DMS 273 treated with DMSO at 0.1 percent for 48 hours (cell line): ENCODE results near the gene GSTA3.
"Not testable (repeated sequence)": the region's sequence is repeated elsewhere in the genome, so short reads cannot be mapped to it uniquely, and the experiment has no call there.

Experiments
- DNase-seq: peaks from one replicate; lab custom pipeline; 2025; lab: John Stamatoyannopoulos, UW

The GSTA3 gene

DNA sequence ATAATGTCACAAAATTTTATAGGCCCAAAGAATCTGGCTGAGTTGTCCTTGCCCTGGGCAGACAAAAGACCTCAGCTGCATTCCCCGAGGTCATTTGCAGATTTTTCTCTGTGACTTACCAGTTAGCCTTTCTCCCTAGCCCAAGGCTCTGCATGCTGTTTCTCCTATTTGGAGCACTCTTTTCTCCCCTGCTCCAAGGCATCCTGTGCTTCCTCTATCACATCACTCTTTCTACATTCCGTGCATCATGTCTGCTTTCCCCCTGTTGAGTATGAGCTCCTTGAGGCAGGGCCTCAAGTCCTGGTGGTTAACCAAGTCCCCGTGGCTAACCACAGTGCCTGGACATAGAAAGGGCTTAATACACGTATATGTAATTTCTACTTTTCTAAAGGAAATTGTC, 593 bp upstream of the GSTA3 start:
- DNase-seq, result no peak

DNA sequence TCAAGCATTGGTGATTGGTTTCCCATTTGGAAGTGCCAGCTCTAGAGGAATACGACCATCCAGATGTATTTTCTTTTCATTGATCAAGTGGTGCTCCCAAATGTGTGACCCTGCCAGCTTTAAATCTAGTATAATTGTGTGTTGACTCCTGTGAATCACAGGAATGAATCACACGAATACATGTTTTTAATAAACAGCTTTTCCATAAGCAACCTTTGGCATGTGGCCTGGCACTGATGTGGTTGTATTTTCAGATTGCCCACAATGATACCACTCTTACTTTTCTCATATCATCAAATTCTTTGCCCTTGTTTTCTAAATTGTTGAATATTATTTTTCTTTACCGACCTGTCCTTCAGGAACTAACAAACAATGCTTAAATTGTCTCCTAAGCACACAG, 367 bp downstream of the GSTA3 start:
- DNase-seq, result no peak

DNA sequence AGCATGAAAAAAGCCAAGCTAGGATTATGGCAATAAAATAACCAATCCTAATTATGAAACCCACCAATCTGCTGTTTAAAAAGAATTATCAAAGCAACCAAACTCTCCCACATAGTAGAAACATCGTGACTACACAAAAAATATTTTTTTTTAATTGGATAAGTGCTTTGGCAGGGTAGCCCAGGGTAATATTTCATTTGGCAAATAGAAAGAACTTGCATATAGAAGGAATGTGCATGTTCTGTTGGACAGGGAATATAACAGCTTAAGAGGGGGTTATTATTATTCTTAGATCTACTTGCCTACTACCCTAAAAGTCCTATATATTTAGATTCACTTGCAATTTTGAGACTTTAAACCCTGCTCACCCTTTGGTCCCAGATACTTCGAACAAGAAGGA, 972 bp downstream of the GSTA3 start:
- DNase-seq, result no peak

DNA sequence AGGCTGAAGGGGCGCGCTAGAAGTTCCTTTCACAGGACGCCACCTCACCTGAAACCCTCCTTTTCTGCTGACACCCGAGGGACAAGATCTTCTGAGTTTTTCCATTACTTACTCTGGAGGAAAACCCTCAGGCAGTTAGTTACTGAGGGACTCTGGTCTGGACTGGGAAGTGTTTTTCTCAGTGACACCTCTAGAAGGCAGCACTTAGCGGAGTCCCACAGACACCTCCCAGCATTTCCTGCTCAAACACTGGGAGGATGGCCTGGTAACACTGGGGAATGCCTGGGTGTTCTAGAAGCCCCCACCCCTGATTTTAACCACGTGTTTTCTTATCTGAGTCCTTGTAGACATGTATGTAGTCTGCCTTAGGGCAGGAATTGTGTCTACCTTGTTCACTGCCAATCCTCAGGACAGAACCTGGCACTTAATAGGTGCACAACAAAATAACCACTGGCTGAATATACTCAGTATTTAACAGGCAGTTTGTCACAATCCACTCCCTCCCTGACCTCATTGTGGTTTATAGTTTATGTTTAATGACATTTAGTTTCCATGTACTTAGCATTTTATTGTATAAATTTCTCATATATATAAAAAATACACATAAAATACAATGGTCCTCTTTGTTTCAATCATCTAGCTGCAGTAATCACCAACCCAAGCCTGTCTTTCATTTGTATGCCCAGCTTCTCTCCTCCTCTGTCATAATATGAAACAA, 4.8 kb downstream of the GSTA3 start:
- DNase-seq, result no peak

DNA sequence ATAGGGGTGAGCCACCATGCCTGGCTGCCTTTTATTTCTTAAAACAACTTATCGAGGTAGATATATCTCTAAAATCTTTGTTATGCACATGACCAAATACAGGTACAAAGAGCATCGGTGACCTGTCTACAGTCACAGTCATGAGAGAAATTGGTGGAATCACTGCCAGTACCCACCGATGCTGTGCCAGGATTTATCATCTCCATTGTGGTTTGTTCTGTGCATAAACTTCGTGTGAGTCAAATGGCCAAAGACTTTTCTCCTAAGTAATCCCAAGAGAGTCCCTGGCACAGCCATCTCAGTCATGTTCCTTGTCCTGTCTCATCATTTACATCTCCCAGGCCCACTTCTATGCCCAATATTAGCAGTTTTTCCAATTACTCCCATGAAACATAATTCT, 9.0 kb downstream of the GSTA3 start:
- no peak for DNase-seq

DNA sequence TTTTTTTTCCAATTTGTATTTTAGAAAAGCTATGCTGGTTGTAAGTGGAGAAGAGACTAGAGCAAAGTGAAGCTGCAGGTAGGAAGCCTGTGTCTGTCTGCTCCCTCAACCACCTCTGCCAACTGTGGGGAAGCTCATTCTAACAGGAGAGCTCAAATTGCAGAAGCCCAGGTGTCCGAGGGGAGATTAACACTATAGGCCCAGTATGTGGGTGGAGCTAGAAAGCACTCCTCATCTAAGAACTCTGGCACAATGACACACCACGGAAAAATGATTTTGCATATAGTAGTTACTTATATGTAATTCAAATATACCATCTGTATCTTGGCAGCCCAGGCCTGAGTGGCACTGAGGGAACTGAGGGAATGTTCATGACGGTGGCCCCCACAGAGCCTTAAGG, 13.7 kb downstream of the GSTA3 start:
- not testable (repeated sequence) for DNase-seq

DNA sequence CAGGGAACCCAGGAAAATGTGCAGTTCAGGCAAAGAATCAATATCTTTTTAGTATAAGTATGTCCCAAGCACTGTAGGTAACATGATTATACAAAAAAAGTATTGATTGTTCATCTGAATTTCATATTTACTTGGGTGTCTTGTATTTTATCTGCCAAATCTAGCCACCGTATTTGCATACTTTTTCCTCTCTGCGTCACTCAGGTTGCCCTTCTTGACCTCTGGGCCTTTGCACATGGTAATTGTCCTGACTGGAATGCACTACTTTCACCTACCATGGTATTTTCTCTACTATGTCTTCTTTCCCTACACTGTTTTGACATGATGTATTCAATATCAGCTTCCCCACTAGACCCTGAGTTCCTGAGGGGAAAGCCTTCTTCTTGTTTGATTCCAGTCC, 15.2 kb downstream of the GSTA3 start:
- no peak for DNase-seq

DNA sequence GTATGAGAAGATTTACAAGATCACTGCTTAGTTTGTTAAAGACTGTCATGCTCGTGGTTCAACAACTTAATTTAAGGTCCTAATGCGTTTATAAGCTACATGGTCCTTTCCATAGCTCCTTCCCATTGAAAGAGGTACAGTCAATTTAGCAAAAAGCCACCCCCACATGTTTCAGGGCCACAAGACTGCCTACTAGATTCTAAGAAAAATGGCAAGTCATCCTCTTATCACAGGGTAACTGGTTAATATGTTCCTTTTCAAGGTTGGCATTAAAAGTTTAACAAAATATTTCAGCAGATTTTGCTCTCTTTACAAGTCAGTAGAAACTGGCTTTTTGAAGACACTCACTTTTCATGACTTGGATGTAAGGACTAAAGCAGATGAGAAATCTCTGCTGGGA, 15.7 kb downstream of the GSTA3 start:
- no peak for DNase-seq

DNA sequence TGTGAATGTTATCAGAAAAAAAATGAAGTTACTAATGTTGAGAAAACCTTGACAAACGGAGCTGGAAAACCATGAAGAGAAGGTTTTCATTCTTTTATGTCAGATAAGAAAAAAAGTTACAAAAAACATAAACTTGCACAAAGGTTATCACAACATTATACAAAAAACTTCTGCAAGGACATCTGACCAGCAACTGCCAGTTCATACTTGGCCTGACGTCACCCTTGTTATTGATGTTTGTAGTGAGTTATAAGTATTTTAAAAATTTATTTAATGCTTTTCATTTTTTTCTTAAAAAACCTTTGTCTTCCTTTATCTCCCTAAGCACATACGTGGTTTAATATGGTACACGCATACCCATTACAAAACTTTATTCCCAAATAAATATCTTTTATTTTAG, 16.3 kb downstream of the GSTA3 start:
- no peak for DNase-seq

DNA sequence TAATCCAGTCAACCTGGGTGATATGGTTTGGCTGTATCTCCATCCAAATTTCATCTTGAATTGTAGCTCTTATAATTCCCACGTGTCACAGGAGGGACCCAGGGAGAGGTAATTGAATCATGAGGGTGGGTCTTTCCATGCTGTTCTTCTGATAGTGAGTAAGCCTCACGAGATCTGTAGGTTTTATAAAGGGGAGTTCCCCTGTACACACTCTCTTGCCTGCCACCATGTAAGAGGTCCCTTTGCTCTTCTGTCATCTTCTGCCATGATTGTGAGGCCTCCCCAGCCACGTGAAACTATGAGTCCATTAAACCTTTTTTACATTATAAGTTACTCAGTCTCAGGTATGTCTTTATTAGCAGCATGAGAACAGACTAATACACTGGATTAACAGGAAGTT, 19.5 kb downstream of the GSTA3 start:
- DNase-seq, result no peak

DNA sequence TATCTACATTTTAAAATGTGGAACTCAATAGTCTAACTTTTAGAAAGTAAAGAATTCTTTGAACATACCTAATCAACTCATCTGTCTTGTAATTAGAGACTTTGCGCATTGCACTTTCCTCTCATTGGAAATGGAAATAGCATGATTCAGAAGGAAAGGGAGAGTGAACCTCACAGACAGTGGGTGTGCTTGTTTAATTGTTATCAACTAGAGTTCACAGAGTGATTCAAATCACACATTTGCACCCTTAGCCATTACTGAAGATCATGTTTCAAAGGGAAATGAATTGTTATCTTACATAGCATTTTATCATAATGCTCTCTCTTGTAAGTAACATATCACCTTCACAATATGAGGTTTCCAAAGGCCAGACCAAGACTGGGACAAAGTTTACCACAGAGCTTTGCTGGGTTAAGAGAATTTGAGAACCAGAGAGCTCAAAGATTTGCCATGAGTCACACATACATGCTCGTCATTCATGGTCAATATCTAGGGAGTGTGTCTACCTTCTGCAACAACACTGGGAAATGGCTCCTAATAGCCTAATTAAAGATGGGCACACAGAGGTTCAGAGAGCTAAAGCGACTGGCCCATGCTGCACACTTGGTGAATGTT, 21.5 kb downstream of the GSTA3 start:
- DNase-seq, result no peak

DNA sequence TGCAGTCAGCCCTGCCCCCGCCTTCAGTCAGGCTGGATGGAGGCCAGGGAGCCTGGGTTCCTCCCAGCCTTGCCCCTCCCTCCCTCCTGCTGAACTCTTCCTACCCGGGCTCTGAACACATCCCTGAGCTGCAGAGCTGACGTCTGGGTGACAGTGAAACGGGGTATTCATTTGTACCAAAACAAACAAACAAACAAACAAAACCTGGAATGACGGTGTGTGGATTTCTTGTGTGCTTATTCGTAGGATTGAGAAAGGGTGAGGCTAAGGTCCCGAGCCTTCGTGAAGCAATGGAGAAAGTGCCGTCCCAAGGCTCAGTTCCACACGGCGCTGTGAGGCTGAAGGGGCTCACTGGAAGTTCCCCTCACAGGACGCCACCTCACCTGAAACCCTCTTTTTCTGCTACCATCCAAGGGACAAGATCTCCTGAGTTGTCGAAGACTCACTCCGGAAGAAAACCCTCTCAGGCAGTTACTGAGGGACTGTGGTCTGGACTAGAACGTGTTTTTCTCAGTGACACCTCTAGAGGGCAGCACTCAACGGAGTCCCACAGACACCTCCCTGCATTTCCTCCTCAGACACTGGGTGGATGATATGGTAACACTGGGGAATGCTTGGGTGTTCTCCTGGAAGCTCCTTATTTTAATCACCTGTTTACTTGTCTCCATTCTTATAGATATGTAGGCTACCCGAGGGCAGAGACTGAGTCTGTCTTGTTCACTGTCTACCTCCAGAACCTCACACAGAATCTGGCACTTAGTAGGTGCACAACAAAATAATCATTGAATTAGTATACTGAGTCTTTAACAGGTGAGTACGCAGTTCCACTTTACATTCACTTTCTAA, 27.3 kb downstream of the GSTA3 start:
- peak; percentile 57 for DNase-seq

DNA sequence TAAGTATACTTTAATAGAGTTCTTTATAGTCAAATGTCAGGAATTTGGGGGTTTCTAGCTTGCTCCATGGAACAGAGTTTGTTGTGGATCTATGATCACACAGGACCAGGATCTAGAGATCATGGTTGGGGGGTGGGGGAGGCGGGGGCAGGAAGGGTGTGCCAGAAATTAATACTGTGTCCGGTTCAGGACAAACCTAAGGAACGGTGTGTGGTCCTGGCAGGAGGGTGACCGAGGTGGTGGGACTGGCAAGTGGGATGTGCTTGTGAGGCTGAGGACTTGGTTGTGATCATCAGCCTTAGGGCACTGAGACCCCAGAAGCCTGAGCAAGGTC, 27.9 kb downstream of the GSTA3 start:
- DNase-seq, result no peak

DNA sequence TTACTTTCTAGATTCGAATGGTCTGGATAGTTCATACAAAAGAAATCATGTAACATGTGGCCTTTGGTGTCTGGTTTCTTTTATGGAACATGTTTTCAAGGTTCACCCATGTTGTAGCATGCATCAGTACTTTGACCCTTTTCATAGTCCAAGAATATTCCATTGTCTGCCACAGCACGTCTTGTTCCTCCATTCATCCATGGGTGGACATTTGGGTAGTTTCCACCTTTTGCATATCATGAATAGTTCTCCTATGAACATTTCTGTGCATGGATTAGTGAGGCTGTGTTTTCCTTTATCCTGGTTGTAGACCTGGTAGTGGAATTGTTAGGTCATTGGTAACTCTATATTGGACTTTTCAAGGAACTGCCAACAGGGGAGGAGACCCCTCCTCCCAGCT, 31.7 kb downstream of the GSTA3 start:
- DNase-seq, result no peak

DNA sequence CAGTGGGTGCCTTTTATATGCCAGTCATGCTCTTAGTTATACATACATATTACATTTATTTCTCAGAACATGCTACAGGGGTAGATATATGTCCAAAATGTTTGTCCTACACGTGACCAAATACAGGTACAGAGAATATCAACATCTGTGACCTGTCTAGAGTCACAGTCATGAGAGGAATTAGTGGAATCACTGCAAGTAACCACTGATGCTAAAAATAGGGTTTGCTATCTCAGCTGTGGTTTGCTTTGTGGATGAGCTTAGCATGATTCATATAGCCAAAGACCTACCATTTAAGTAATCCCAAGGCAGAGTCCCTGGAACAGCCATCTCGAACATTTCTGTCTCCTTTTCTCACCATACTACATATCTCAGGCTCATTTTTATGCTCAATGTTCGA, 32.3 kb downstream of the GSTA3 start:
- no peak for DNase-seq

DNA sequence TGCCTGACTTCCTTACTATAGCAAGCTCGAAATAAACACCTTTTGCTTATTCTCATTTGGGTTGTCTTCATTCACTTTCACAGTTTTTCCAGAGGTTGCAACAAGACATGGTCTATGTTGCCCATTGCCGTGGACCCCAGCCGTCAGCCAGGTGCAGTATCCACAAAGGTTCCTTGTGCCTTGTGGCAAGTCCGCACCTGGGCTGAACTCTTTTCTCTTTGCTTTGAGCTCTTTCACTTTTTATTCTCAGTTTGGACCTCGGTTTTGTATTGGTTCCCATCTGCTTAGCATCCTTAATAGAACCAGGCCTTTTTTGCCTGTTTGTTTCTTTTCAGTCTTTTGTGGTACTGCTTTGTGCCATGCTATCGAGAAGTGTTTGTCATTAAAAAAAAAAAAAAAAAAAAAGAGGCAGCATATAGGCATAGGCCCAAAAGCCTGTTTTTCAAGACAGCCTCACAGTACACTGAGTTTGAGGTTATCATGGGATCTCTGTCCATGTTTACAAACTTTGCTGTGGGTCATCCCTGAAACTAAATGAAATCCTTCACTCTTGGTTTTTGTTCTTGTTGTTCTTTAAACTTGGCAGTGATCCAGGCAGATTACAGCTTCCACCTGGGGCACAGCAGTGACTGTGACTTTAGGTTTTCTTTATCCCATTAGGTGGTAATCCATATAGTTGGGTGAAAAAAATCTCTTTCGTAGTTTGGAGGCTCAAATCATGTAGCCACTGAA, 33.3 kb downstream of the GSTA3 start:
- no peak for DNase-seq

DNA sequence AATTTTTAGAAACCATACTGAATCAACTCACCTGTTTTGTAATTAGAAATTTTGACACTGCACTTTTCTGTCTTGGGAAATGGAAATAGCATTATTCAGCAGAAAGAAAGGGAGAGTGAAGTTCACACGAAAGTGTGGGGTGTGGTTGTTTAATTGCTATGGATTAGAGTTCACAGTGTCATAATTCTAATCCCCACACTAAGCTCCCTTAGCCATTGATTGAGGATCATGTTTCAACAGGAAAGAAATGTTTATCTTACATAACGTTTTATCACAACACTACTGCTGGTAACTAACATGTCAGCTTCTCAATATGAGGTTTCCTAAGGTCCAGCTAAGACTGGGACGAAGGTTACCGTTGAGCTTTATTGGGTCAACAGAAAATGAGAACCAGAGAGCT, 37.5 kb downstream of the GSTA3 start:
- DNase-seq, result no peak

DNA sequence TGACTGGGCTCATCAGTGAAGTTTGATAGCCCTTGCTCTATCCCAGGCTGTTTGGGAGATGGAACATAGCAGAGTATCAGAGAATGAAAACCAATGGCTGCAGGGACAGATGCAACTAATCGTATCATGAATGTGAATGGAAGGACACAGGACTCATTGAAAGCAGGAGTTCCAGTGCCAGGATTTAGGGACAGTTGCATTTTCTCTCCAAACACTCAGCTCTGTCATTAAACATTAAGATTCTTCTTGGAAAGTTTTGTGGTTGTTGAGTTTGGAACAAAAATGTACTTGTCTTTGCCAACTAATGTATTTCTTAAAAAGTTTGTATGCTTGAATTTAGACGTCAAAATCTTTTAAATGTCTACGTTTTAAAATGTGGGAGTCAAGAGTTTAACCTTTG, 37.9 kb downstream of the GSTA3 start:
- DNase-seq, result no peak

DNA sequence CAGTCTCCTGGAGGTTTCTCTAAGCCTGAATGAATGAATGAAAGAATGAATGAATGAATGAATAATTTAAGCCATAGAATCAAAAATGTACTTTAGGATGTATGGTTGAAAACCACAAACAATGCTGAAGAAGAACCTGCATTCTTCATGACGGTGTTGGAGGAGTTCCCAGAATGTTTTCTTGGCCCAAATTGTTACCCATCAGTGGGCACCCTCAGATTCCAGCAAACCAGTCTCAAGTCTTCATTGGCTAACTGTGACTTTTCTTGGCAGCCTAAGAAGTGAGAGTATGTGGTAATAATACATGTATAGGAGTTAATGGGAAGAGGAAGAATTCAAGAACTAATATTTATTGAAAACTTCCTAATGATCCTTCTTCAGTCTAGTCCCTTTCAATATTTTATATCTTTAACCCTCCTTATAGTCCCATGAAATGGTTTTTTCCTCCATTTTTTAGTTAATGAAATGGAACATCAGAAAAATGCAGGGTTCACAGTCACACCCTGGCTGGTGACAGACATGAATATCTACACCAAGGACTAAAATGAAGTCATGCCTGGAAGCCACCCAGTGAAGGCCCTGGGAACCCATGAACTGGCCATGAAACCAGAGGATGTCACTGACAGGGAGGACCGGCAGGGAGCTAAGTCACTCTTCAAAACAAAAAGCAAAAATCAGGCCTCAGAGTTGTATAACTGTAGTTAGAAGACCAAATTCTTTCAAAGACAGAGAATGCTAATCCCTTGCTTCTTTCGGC, 39.0 kb downstream of the GSTA3 start:
- DNase-seq, result not testable (repeated sequence)

DNA sequence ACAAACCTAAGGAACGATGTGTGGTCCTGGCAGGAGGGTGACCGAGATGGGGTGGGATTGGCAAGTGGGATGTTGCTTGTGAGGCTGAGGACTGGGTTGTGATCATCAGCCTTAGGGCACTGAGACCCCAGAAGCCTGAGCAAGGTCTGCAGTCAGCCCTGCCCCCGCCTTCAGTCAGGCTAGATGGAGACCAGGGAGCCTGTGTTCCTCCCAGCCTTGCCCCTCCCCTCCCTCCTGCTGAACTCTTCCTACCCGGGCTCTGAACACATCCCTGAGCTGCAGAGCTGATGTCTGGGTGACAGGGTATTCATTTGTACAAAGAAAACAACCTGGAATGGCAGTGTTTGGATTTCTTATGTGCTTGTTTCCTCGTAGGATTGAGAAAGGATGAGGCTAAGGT, 40.6 kb downstream of the GSTA3 start:
- not testable (repeated sequence) for DNase-seq

DNA sequence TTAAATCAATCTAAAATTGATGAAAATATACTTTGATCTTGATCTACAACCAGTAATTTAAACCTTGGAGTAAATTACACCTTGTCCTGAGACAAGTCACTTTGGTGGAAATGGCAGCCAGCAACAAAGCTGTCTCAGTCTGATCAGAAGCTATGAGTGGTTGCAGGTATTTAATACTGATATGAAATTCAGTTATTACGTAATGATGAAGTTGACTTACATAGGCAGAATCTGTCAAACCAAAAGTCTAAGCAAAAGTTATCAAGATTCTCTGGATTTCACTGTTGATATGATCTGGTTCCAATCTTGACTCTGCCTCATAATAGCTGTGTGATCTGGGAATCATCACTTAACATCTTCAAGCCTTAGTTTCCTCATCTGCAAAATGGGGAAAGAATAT, 41.3 kb downstream of the GSTA3 start:
- no peak for DNase-seq

DNA sequence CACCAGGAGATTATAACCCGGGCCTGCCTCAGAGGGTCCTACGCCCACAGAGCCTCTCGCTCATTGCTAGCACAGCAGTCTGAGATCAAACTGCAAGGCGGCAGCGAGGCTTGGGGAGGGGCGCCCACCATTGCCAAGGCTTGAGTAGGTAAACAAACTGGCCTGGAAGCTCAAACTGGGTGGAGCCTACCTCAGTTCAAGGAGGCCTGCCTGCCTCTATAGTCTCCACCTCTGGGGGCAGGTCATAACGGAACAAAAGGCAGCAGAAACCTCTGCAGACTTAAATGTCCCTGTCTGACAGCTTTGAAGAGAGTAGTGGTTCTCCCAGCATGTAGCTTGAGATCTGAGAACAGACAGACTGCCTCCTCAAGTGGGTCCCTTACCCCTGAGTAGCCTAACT, 48.3 kb downstream of the GSTA3 start:
- DNase-seq, result not testable (repeated sequence)
